Keratinocyte (primary cell): Measurements from ENCODE around the gene PCSK6. TPM values are rescaled to one million over a fixed set of nuclear protein-coding genes. Genes with fewer than 3 reads are reported as not detected.

Experiments
- DNase-seq: peaks from one replicate; pipeline ENCODE4 v3.0.0-alpha.2; 2011; ENCODE audit warnings: low read depth, missing footprints, low spot score
- FAIRE-seq: peaks from 2 replicates; lab custom pipeline; 2011; peaks lifted over from hg19 to GRCh38; lab: Jason Lieb, UNC
- H2AFZ ChIP-seq: 2 replicates; pipeline ENCODE4 v1.6.0; 2012; ENCODE audit warnings: low read length, control low read depth, inconsistent platforms; ENCODE audit not compliant: control insufficient read depth
- H3K27ac ChIP-seq: 2 replicates; pipeline ENCODE4 v1.5.1; 2011; ENCODE audit warnings: low read length; ENCODE audit not compliant: control insufficient read depth, insufficient read depth
- H3K27me3 ChIP-seq: 3 replicates; pipeline ENCODE4 v1.6.0; 2011; ENCODE audit warnings: low read length; ENCODE audit not compliant: control insufficient read depth, insufficient read depth; ENCODE audit errors: extremely low read depth
- H3K36me3 ChIP-seq, 2 experiments: 2 replicates in 1 of 2; 3 replicates in 1 of 2; pipeline ENCODE4 v1.5.1; 2011; ENCODE audit warnings: low read length in 2 of 2, mild to moderate bottlenecking in 1 of 2; ENCODE audit not compliant: control insufficient read depth in 2 of 2, insufficient read depth in 2 of 2; ENCODE audit errors: extremely low read depth in 1 of 2
- H3K4me1 ChIP-seq: 3 replicates; pipeline ENCODE4 v1.5.1; 2011; ENCODE audit warnings: low read length; ENCODE audit not compliant: control insufficient read depth, insufficient read depth; ENCODE audit errors: extremely low read depth
- H3K4me2 ChIP-seq: 3 replicates; pipeline ENCODE4 v1.6.0; 2011; ENCODE audit warnings: low read depth, low read length; ENCODE audit not compliant: control insufficient read depth, insufficient read depth; ENCODE audit errors: extremely low read depth
- H3K4me3 ChIP-seq, 3 experiments: fragments of 200-600 bp in 1 of 3; sonication (generic) in 1 of 3; 2 replicates in 2 of 3; 3 replicates in 1 of 3; pipeline ENCODE4 v1.5.1; 2011 to 2016; ENCODE audit warnings: low read length in 3 of 3, mild to moderate bottlenecking in 3 of 3, control low read depth in 2 of 3, inconsistent platforms in 1 of 3, low read depth in 1 of 3, mixed read lengths in 1 of 3, mixed run types in 1 of 3, moderate library complexity in 1 of 3; ENCODE audit not compliant: control insufficient read depth in 2 of 3, insufficient read depth in 2 of 3; ENCODE audit errors: extremely low read depth in 1 of 3
- H3K79me2 ChIP-seq: 2 replicates; pipeline ENCODE4 v1.6.0; 2012; ENCODE audit warnings: low read length; ENCODE audit not compliant: control insufficient read depth, insufficient read depth
- H3K9ac ChIP-seq: 3 replicates; pipeline ENCODE4 v1.6.0; 2011; ENCODE audit warnings: low read length; ENCODE audit not compliant: control insufficient read depth, insufficient read depth; ENCODE audit errors: extremely low read depth
- H3K9me1 ChIP-seq: 3 replicates; pipeline ENCODE4 v1.6.0; 2011; ENCODE audit warnings: low read length; ENCODE audit not compliant: control insufficient read depth, insufficient read depth; ENCODE audit errors: extremely low read depth
- H3K9me3 ChIP-seq: 2 replicates; pipeline ENCODE4 v1.5.1; 2012; ENCODE audit warnings: low read depth, low read length; ENCODE audit not compliant: control insufficient read depth
- H4K20me1 ChIP-seq: 3 replicates; pipeline ENCODE4 v1.6.0; 2011; ENCODE audit warnings: low read length; ENCODE audit not compliant: control insufficient read depth, insufficient read depth; ENCODE audit errors: extremely low read depth
- EZH2 ChIP-seq: IDR thresholded peaks from one replicate; pipeline ENCODE4 v1.6.1; 2012; ENCODE audit warnings: inconsistent platforms, mild to moderate bottlenecking, low read length, moderate library complexity
- dilution Hi-C: fragments of 300-500 bp; cut with MboI; formaldehyde crosslinking; loops from one replicate; pipeline ENCODE4 v1.7.0; 2020; ENCODE audit warnings: low sequenced_read_pairs; ENCODE audit not compliant: extremely low pct_ligation_motif_present
- polyA plus RNA-seq, 5 experiments: library from polyadenylated mRNA; depleted of rRNA in 3 of 5; stranded (reverse) in 3 of 5; stranded (forward) in 1 of 5; unstranded in 1 of 5; fragments of >200 nt; gene quantifications; 1 replicate in 1 of 5; 2 replicates in 3 of 5; 3 replicates in 1 of 5; pipeline versions ENCODE4 v1.2.1 to v1.2.3, GENCODE V29; 2011 to 2012; ENCODE audit warnings: missing spikeins in 2 of 5, low read depth in 1 of 5, low replicate concordance in 1 of 5
- TF ChIP-seq, protein P1 (sequence below), 3 experiments: IDR thresholded peaks in 1 of 3; conservative IDR thresholded peaks in 1 of 3; optimal IDR thresholded peaks in 1 of 3; 2 replicates in 2 of 3; 3 replicates in 1 of 3; pipeline versions ENCODE3 to v1.5.1; 2011; ENCODE audit warnings: low read length in 3 of 3, mild to moderate bottlenecking in 3 of 3, moderate library complexity in 2 of 3, control low read depth in 1 of 3, inconsistent platforms in 1 of 3; ENCODE audit not compliant: insufficient read depth in 2 of 3; ENCODE audit errors: extremely low read depth in 1 of 3

Gene PCSK6
- polyA plus RNA-seq, 1 donor (not counting 4 experiments of a cell fraction or from before 2014, with no cell fraction given) = 3.1 TPM

DNA sequence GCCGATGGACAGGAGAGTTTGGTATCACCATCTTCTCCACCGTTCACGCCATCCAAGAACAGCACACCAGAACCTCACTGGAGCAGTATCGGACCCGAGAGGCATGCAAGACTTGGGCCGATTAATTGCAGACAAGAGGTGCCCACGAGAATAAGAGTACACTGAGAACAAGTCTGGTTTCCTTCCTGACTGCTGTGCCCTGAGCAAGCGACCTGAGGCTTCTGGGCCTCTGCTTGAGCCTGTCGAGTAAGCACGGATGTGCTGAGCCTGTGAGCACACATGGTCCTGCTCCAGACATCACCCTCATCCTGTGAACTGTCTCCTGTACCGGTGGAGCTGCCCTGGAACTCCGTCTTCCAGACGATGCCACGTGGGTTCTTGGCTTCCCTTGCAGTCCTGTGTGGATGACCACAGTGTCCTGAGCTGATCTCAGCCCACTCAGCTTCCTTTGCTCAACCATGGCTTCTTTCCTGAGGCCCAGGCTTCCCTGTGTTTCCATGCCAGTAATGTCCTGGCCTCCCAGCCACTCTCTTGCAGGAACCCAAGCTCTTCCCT, 160.1 kb downstream of the PCSK6 start:
- H3K36me3 ChIP-seq = peaks cover 0 to 3% of the 10 kb centered on the region in 2 experiments
- no peak overlapping the region for H3K4me3 ChIP-seq
- FAIRE-seq (no peak), DNase-seq (no peak)
- no peaks in the 10 kb centered on the region for H3K9me3 ChIP-seq
- no peak for TF ChIP-seq EZH2
- TF ChIP-seq, protein P1, sequence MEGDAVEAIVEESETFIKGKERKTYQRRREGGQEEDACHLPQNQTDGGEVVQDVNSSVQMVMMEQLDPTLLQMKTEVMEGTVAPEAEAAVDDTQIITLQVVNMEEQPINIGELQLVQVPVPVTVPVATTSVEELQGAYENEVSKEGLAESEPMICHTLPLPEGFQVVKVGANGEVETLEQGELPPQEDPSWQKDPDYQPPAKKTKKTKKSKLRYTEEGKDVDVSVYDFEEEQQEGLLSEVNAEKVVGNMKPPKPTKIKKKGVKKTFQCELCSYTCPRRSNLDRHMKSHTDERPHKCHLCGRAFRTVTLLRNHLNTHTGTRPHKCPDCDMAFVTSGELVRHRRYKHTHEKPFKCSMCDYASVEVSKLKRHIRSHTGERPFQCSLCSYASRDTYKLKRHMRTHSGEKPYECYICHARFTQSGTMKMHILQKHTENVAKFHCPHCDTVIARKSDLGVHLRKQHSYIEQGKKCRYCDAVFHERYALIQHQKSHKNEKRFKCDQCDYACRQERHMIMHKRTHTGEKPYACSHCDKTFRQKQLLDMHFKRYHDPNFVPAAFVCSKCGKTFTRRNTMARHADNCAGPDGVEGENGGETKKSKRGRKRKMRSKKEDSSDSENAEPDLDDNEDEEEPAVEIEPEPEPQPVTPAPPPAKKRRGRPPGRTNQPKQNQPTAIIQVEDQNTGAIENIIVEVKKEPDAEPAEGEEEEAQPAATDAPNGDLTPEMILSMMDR (optimal IDR thresholded peaks at IDR 0.05 in 1 of 3, IDR thresholded peaks at IDR 0.05 in 1 of 3, conservative IDR thresholded peaks at IDR 0.05 in 1 of 3; ENCODE audit: extremely low read depth in 1 of 3, insufficient read depth in 2 of 3, low read length in 3 of 3) = no peak
- H3K27me3 ChIP-seq = no peaks in the 10 kb centered on the region
- H3K4me1 ChIP-seq = no peaks in the 10 kb centered on the region
- no peak overlapping the region for H3K9ac ChIP-seq
- H4K20me1 ChIP-seq = no peaks in the 10 kb centered on the region
- dilution Hi-C loops = no loop called here
- H3K79me2 ChIP-seq = no peaks in the 10 kb centered on the region
- no peaks in the 10 kb centered on the region for H3K9me1 ChIP-seq
- no peak overlapping the region for H3K27ac ChIP-seq
- no peak overlapping the region for H3K4me2 ChIP-seq
- H2AFZ ChIP-seq = no peak overlapping the region

DNA sequence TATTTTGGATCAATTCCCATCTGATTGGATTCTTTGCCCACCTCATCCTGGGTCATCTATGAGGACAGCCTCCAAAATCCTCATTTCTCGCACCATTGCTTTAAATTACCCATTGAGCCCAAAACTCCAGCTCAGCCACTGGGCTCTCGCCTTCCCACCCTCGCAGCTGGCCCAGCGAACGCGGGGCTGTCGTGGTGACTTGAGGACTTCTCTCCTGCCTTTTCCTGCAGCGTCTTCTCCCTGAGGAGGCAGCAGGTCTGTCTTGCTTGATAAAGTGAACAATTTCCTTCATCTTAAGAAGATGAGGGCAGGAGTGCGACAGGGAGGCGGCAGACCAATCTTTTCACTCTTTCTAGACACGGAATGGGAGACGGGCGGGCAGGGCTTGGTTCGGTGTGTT, 161.5 kb downstream of the PCSK6 start:
- DNase-seq = no peak
- Histone ChIP-seq H3K9me1 (no peaks in the 10 kb centered on the region), H3K9ac (no peak overlapping the region), H3K4me3 (no peak overlapping the region), H3K27me3 (no peaks in the 10 kb centered on the region), H3K4me1 (no peaks in the 10 kb centered on the region), H3K9me3 (no peaks in the 10 kb centered on the region), H3K27ac (no peak overlapping the region), H2AFZ (no peak overlapping the region), H3K79me2 (no peaks in the 10 kb centered on the region), H3K36me3 (peaks cover 0 to 3% of the 10 kb centered on the region in 2 experiments), H4K20me1 (no peaks in the 10 kb centered on the region), H3K4me2 (no peak overlapping the region)
- no peak for TF ChIP-seq EZH2
- TF ChIP-seq, protein P1 (optimal IDR thresholded peaks at IDR 0.05 in 1 of 3, IDR thresholded peaks at IDR 0.05 in 1 of 3, conservative IDR thresholded peaks at IDR 0.05 in 1 of 3; ENCODE audit: extremely low read depth in 1 of 3, insufficient read depth in 2 of 3, low read length in 3 of 3) = no peak
- no peak for FAIRE-seq
- dilution Hi-C loops = no loop called here
